H9 (cell line): Measurements from ENCODE around the gene ZMIZ2. TPM values are rescaled to one million over a fixed set of nuclear protein-coding genes. Genes with fewer than 3 reads are reported as not detected.

Experiments used
- DNase-seq: peaks from one replicate; pipeline ENCODE4 v3.0.0-alpha.2; 2017
- H2AFZ ChIP-seq: one replicate; pipeline ENCODE4 v1.6.1; 2013; ENCODE audit warnings: mild to moderate bottlenecking, low read length, control low read depth, moderate library complexity
- H2AK5ac ChIP-seq: 2 replicates; pipeline ENCODE4 v1.6.1; 2013; ENCODE audit warnings: low read length, control low read depth, mixed read lengths; ENCODE audit not compliant: insufficient read length
- H2BK120ac ChIP-seq: one replicate; pipeline ENCODE4 v1.6.1; 2013; ENCODE audit warnings: low read depth, mild to moderate bottlenecking, low read length, control low read depth, inconsistent platforms; ENCODE audit not compliant: poor library complexity, severe bottlenecking
- H2BK12ac ChIP-seq: 2 replicates; pipeline ENCODE4 v1.6.1; 2013; ENCODE audit warnings: low read length, control low read depth, mixed read lengths, low read depth; ENCODE audit not compliant: insufficient read length
- H2BK15ac ChIP-seq: 2 replicates; pipeline ENCODE4 v1.6.1; 2013; ENCODE audit warnings: low read depth, low read length, control low read depth
- H2BK20ac ChIP-seq: one replicate; pipeline ENCODE4 v1.6.1; 2013; ENCODE audit warnings: low read depth, mild to moderate bottlenecking, low read length, control low read depth, inconsistent platforms; ENCODE audit not compliant: poor library complexity, severe bottlenecking
- H2BK5ac ChIP-seq: 2 replicates; pipeline ENCODE4 v1.6.1; 2013; ENCODE audit warnings: low read length, control low read depth, mixed read lengths; ENCODE audit not compliant: insufficient read length
- H3K14ac ChIP-seq: 2 replicates; pipeline ENCODE4 v1.6.1; 2013; ENCODE audit warnings: low read length, control low read depth; ENCODE audit not compliant: insufficient read depth
- H3K18ac ChIP-seq: 2 replicates; pipeline ENCODE4 v1.6.1; 2013; ENCODE audit warnings: low read depth, mild to moderate bottlenecking, mixed read lengths, low read length, control low read depth; ENCODE audit not compliant: insufficient read length
- H3K23ac ChIP-seq: 2 replicates; pipeline ENCODE4 v1.6.1; 2013; ENCODE audit warnings: low read length, control low read depth, mixed read lengths, low read depth; ENCODE audit not compliant: insufficient read length
- H3K23me2 ChIP-seq: 2 replicates; pipeline ENCODE4 v1.6.1; 2013; ENCODE audit warnings: low read depth, mild to moderate bottlenecking, mixed read lengths, low read length, control low read depth; ENCODE audit not compliant: insufficient read length, poor library complexity, severe bottlenecking
- H3K27ac ChIP-seq: 2 replicates; pipeline ENCODE4 v1.5.1; 2013; ENCODE audit warnings: low read length, control low read depth, mixed read lengths, low read depth; ENCODE audit not compliant: insufficient read length
- H3K27me3 ChIP-seq: 2 replicates; pipeline ENCODE4 v1.6.1; 2013; ENCODE audit warnings: low read length, control low read depth, inconsistent platforms; ENCODE audit not compliant: insufficient read depth
- H3K4ac ChIP-seq: 2 replicates; pipeline ENCODE4 v1.6.1; 2013; ENCODE audit warnings: low read depth, mild to moderate bottlenecking, control low read depth, inconsistent platforms, low read length, moderate library complexity
- H3K4me1 ChIP-seq: 2 replicates; pipeline ENCODE4 v1.6.1; 2013; ENCODE audit warnings: low read length, control low read depth, inconsistent platforms; ENCODE audit not compliant: insufficient read depth
- H3K4me2 ChIP-seq: 2 replicates; pipeline ENCODE4 v1.6.1; 2013; ENCODE audit warnings: low read length, control low read depth, mixed read lengths; ENCODE audit not compliant: insufficient read length, insufficient read depth
- H3K56ac ChIP-seq: 2 replicates; pipeline ENCODE4 v1.6.1; 2013; ENCODE audit warnings: low read depth, mild to moderate bottlenecking, mixed read lengths, low read length, control low read depth; ENCODE audit not compliant: insufficient read length
- H3K79me1 ChIP-seq: 2 replicates; pipeline ENCODE4 v1.6.1; 2013; ENCODE audit warnings: low read depth, mild to moderate bottlenecking, moderate library complexity, low read length, control low read depth, inconsistent platforms; ENCODE audit not compliant: insufficient read depth, poor library complexity, severe bottlenecking
- H3K79me2 ChIP-seq: 2 replicates; pipeline ENCODE4 v1.6.1; 2013; ENCODE audit warnings: low read length, control low read depth, inconsistent platforms; ENCODE audit not compliant: insufficient read depth
- H3K9ac ChIP-seq: 2 replicates; pipeline ENCODE4 v1.6.1; 2013; ENCODE audit warnings: low read length, control low read depth, mixed read lengths; ENCODE audit not compliant: insufficient read length; ENCODE audit errors: extremely low read depth
- H3K9me3 ChIP-seq: one replicate; pipeline ENCODE4 v1.6.1; 2013; ENCODE audit warnings: low read depth, low read length, inconsistent platforms; ENCODE audit not compliant: control insufficient read depth
- H3T11ph ChIP-seq: one replicate; pipeline ENCODE4 v1.6.1; 2013; ENCODE audit warnings: mild to moderate bottlenecking, low read length, control low read depth, inconsistent platforms
- H4K20me1 ChIP-seq: one replicate; pipeline ENCODE4 v1.6.1; 2013; ENCODE audit not compliant: control insufficient read depth, insufficient read length, insufficient read depth
- H4K5ac ChIP-seq: 2 replicates; pipeline ENCODE4 v1.6.1; 2013; ENCODE audit warnings: low read depth, mild to moderate bottlenecking, mixed read lengths, low read length, control low read depth; ENCODE audit not compliant: insufficient read length
- H4K8ac ChIP-seq: replicated peaks from 2 replicates; pipeline ENCODE4 v1.6.1; 2013; ENCODE audit warnings: low read length, control low read depth, mixed read lengths, low read depth; ENCODE audit not compliant: insufficient read length
- H4K91ac ChIP-seq: 2 replicates; pipeline ENCODE4 v1.6.1; 2013; ENCODE audit warnings: low read depth, mild to moderate bottlenecking, moderate library complexity, mixed read lengths, low read length, control low read depth; ENCODE audit not compliant: insufficient read length
- H3K27ac Mint-ChIP-seq, 3 experiments: 2 replicates in 2 of 3; 3 replicates in 1 of 3; pipeline ENCODE4 v1.8.0; 2020 to 2021; ENCODE audit warnings: mixed read lengths in 3 of 3, mild to moderate bottlenecking in 1 of 3, moderate library complexity in 1 of 3
- H3K27me3 Mint-ChIP-seq: 2 replicates; pipeline ENCODE4 v1.8.0; 2021; ENCODE audit warnings: low read depth, mild to moderate bottlenecking, moderate library complexity, mixed read lengths
- H3K36me3 Mint-ChIP-seq, 3 experiments: 2 replicates in 2 of 3; 3 replicates in 1 of 3; pipeline ENCODE4 v1.8.0; 2020 to 2021; ENCODE audit warnings: low read depth in 3 of 3, mixed read lengths in 3 of 3; ENCODE audit not compliant: insufficient read depth in 1 of 3
- H3K4me1 Mint-ChIP-seq, 2 experiments: 2 replicates each; pipeline ENCODE4 v1.8.0; 2020; ENCODE audit warnings: mixed read lengths in 2 of 2
- H3K4me3 Mint-ChIP-seq, 2 experiments: 2 replicates in 1 of 2; 3 replicates in 1 of 2; pipeline ENCODE4 v1.8.0; 2020 to 2021; ENCODE audit warnings: mild to moderate bottlenecking in 2 of 2, mixed read lengths in 2 of 2, moderate library complexity in 1 of 2
- H3K9me3 Mint-ChIP-seq, 2 experiments: 2 replicates in 1 of 2; 3 replicates in 1 of 2; pipeline ENCODE4 v1.8.0; 2020; ENCODE audit warnings: mild to moderate bottlenecking in 2 of 2, mixed read lengths in 2 of 2, moderate library complexity in 1 of 2
- CTCF ChIP-seq: fragments of 200-600 bp; sonication (generic); conservative IDR thresholded peaks from 3 replicates; pipeline ENCODE4 v1.8.0; 2021; ENCODE audit warnings: antibody characterized with exemption, mild to moderate bottlenecking
- WGBS: extraction: QIAGEN DNeasy Blood & Tissue Kit; methylation state at CpG from one replicate; pipeline ENCODE4 v1.1.7; 2013; ENCODE audit warnings: missing lambda C conversion rate, low lambda C conversion rate, mixed read lengths; ENCODE audit not compliant: insufficient read length; ENCODE audit errors: extremely low coverage; 5-methylcytosine and 5-hydroxymethylcytosine counted together
- total RNA-seq: library from RNA; stranded (reverse); gene quantifications from 2 replicates; pipeline ENCODE4 v1.2.1, GENCODE V29; 2021

The ZMIZ2 gene
- total RNA-seq, 1 experiment from 2014 or later: 72.9 TPM

- H3K56ac ChIP-seq: no peak overlapping the region
- H2BK120ac ChIP-seq: no peak overlapping the region
- H3K4me3 Mint-ChIP-seq: no peak overlapping the region
- no peak overlapping the region for H3K27ac ChIP-seq
- H2BK15ac ChIP-seq: no peak overlapping the region
- H3K4ac ChIP-seq: no peak overlapping the region
- H3K4me1 Mint-ChIP-seq: peaks cover 11 to 16% of the 10 kb centered on the region in 2 experiments
- peaks cover 17 to 50% (median 47%) of the 10 kb centered on the region in 3 experiments; a peak in 6 of 7 replicates for H3K36me3 Mint-ChIP-seq
- H2BK5ac ChIP-seq: no peak overlapping the region
- no peak overlapping the region for H3K18ac ChIP-seq
- no peaks in the 10 kb centered on the region for H3K27me3 ChIP-seq
- peaks cover 4% of the 10 kb centered on the region for H3K27me3 Mint-ChIP-seq
- H4K5ac ChIP-seq: no peak overlapping the region
- no peak for TF ChIP-seq CTCF
- H2AFZ ChIP-seq: no peak overlapping the region
- H3K14ac ChIP-seq: no peak overlapping the region
- H2BK20ac ChIP-seq: no peak overlapping the region
- no peaks in the 10 kb centered on the region for H3K23me2 ChIP-seq
- H3K4me1 ChIP-seq: no peaks in the 10 kb centered on the region
- WGBS: no CpG with 5 or more reads among the region's 8 CpGs
- H2BK12ac ChIP-seq: no peak overlapping the region
- H3K79me2 ChIP-seq: no peaks in the 10 kb centered on the region
- H3K23ac ChIP-seq: no peak overlapping the region
- no peak overlapping the region for H3K4me2 ChIP-seq
- H3K9me3 ChIP-seq: no peaks in the 10 kb centered on the region
- H4K8ac ChIP-seq: no peak overlapping the region
- peaks cover 0 to 4% of the 10 kb centered on the region in 2 experiments; a peak in 1 of 5 replicates for H3K9me3 Mint-ChIP-seq
- no peaks in the 10 kb centered on the region for H4K20me1 ChIP-seq
- H4K91ac ChIP-seq: no peak overlapping the region
- no peak overlapping the region for H2AK5ac ChIP-seq
- H3K27ac Mint-ChIP-seq: peak overlapping the region in 2 of 3 experiments; percentile 25 to 81; a peak in 4 of 7 replicates
- H3K79me1 ChIP-seq: no peaks in the 10 kb centered on the region
- no peak for DNase-seq
- H3K9ac ChIP-seq: no peak overlapping the region
- no peak overlapping the region for H3T11ph ChIP-seq
These were observed 20.7 kb downstream of the ZMIZ2 start for GRCh38 chr7:44769376-44769775.
